Thoracic aorta (tissue), 2 donors: ENCODE data around the gene SPACA4. TPM values are rescaled to one million over a fixed set of nuclear protein-coding genes. Genes with fewer than 3 reads are reported as not detected.

Experiments used
- ATAC-seq: fragments of 150-250 bp; one replicate; pipeline ENCODE4 v1.8.0; 2017; ENCODE audit warnings: low read depth; ENCODE audit not compliant: insufficient number of reproducible peaks, low FRiP score
- DNase-seq: peaks from one replicate; pipeline ENCODE4 v3.0.0-alpha.2; 2020; ENCODE audit warnings: low spot score
- H3K27ac ChIP-seq, 2 donors: fragments of 200-600 bp; sonication (generic); 1 replicate in 1 of 2; 2 replicates in 1 of 2; pipeline ENCODE4 v1.5.1; 2016; ENCODE audit warnings: mild to moderate bottlenecking in 2 of 2, moderate library complexity in 2 of 2
- H3K27me3 ChIP-seq: fragments of 200-600 bp; sonication (generic); replicated peaks from 2 replicates; pipeline ENCODE4 v1.6.0; 2016; ENCODE audit warnings: mild to moderate bottlenecking; ENCODE audit not compliant: insufficient read depth
- H3K36me3 ChIP-seq: fragments of 200-600 bp; sonication (generic); one replicate; pipeline ENCODE4 v1.5.1; 2016
- H3K4me1 ChIP-seq, 2 donors: fragments of 200-600 bp; sonication (generic); 1 replicate in 1 of 2; 2 replicates in 1 of 2; pipeline versions ENCODE4 v1.5.1 to v1.6.0; 2016; ENCODE audit warnings: low read depth in 2 of 2, mild to moderate bottlenecking in 1 of 2; ENCODE audit not compliant: control insufficient read depth in 1 of 2
- H3K4me3 ChIP-seq: fragments of 200-600 bp; sonication (generic); 2 replicates; pipeline ENCODE4 v1.5.1; 2016; ENCODE audit warnings: mild to moderate bottlenecking
- H3K9me3 ChIP-seq: fragments of 200-600 bp; sonication (generic); 2 replicates; pipeline ENCODE4 v1.5.1; 2016
- total RNA-seq, 2 donors: library from RNA; depleted of rRNA; stranded (reverse); fragments of >200 nt; gene quantifications; one replicate each; pipeline versions ENCODE4 v1.1.0 to v1.2.3, GENCODE V29; 2016
- TF ChIP-seq, protein P1 (sequence below): fragments of 200-600 bp; sonication (generic); IDR thresholded peaks from one replicate; pipeline ENCODE4 v1.5.1; 2019; ENCODE audit warnings: antibody characterized with exemption

SPACA4 gene
- total RNA-seq, 2 donors from 2014 or later: not detected

DNA sequence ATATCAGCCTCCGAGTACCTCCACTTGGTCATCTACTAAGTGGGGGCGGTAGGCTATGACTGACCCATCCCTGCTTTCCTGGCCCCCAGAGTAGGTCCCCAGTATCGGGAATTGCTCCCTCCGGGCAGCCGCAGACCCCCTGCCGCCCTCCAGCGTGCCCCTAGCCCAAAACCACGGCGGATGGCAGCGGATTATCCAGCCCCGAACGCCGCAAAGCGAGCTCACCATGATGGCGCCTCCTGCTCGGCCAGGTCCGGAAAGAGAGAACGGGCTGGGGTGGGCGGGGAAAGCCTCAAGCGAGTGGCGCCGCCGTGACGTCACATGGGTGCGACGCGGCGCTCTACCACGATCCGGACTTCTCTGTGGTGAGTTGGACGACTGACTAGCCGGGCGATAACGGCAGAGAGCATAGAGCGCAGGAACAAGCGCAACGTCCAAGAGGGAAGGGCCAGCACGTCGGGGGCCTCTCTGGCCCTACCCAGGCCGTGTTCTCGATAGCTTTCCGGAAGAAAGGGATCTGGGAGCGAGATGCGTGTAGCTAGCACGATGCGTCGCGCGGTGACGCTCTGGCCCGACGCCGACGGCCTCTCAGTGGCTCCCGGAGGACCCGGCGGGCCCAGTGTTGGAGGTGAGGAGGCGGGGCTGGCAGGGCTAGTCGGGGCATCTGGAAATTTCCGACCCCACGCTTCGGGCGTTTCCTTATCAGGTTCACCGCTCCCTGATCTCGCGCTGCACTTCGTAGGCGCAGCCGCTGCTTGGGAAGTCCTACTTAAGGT, 12.6 kb downstream of the SPACA4 start, which contains the start of the genes RPL18 and SPHK2:
Gene RPL18 (minus strand): TSS at position 263 of the 776 bp plus-strand sequence. CDS start 35 bp downstream, at position 228.
Gene SPHK2 (plus strand): TSS at position 591 of the 776 bp plus-strand sequence. CDS start 1,009 bp downstream, outside the sequence.
- DNase-seq: peak; percentile 93
- Histone ChIP-seq H3K9me3 (no peaks in the 10 kb centered on the region), H3K4me3 (peak within 1 kb of the TSS; percentile 95), H3K4me1 (peaks cover 27 to 49% of the 10 kb centered on the region in 2 donors), H3K27me3 (no peaks in the 10 kb centered on the region), H3K36me3 (peaks cover 23% of the 10 kb centered on the region), H3K27ac (peak within 1 kb of the TSS; percentile 93 to 97)
- TF ChIP-seq, protein P1, sequence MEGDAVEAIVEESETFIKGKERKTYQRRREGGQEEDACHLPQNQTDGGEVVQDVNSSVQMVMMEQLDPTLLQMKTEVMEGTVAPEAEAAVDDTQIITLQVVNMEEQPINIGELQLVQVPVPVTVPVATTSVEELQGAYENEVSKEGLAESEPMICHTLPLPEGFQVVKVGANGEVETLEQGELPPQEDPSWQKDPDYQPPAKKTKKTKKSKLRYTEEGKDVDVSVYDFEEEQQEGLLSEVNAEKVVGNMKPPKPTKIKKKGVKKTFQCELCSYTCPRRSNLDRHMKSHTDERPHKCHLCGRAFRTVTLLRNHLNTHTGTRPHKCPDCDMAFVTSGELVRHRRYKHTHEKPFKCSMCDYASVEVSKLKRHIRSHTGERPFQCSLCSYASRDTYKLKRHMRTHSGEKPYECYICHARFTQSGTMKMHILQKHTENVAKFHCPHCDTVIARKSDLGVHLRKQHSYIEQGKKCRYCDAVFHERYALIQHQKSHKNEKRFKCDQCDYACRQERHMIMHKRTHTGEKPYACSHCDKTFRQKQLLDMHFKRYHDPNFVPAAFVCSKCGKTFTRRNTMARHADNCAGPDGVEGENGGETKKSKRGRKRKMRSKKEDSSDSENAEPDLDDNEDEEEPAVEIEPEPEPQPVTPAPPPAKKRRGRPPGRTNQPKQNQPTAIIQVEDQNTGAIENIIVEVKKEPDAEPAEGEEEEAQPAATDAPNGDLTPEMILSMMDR: no peak
- ATAC-seq: peak; percentile 82

DNA sequence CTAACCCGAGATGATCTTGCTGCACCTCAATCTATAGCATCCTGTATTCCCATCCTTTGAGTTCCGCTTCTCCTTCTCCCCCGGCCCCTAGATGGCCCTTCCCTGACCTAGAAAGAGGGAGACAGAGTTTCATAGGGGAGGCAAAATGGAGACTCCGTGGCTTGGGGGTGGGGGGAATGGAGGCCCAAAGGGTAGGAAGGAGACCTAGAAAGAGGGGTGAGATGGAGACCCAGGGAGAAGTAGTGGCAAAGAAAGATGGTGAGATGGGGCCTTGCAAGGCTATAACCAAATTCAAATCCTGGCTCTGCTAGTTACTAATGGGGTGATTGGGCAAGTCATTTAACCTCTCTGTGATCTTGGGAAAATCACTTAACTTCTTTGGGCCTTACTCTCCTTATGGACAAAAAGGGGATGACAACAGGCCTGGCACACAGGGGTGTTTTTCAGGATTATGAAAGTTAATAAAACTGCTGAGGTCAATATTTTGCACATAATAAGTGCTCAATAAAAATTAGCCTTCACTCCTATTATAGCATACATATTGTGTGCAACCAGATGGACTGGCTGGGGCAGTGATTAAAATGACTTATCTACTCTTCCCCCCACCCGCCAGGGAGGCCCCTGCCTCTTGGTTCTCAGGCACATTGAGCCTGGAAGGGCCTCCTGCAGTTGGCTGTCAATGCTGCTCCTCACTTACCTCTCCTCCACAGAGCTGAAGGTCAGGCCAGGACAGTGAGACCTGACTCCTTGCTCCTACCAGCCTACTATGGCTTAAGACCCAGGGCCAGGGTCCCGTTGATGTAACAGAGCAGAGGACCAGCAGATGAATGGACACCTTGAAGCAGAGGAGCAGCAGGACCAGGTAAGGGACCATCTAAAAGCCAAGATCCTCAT, 13.4 kb downstream of the SPACA4 start:
- Histone ChIP-seq H3K36me3 (peaks cover 19% of the 10 kb centered on the region), H3K4me3 (peak overlapping the region; percentile 95), H3K4me1 (peaks cover 33 to 56% of the 10 kb centered on the region in 2 donors), H3K9me3 (no peaks in the 10 kb centered on the region), H3K27ac (peak overlapping the region; percentile 93 to 97), H3K27me3 (no peaks in the 10 kb centered on the region)
- DNase-seq (no peak), ATAC-seq (no peak)
- TF ChIP-seq, protein P1: peak; percentile 6

DNA sequence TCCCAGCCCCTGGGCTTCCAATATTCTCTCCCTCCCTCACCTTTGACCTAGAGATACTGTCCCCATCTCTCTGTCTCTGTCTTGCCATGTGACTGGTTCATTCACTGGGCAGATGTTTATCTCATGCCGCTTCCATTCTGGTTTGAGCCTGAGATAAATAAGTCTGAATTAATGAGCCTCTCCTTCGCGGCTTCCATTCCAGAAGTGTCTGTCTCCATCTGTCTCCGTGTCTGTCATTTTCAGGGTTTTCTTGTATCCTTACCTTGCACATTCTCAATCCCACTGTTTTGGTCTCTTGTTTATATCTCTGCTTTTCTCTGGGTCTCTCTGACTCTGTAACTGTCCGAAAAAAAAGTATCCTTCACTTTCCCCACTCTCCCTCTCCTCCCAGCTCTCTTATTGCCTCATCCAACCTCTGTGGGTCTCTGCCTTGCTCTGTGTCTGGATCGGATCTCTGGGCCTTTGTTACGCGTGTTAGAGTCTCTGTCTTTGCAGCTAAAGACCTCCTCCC, 17.1 kb downstream of the SPACA4 start:
- Histone ChIP-seq H3K4me1 (peaks cover 20 to 38% of the 10 kb centered on the region in 2 donors), H3K27me3 (no peaks in the 10 kb centered on the region), H3K27ac (peak overlapping the region; percentile 68 to 80), H3K4me3 (peak overlapping the region; percentile 82), H3K9me3 (no peaks in the 10 kb centered on the region), H3K36me3 (peaks cover 3% of the 10 kb centered on the region)
- ATAC-seq (no peak), DNase-seq (no peak)
- TF ChIP-seq, protein P1: no peak

DNA sequence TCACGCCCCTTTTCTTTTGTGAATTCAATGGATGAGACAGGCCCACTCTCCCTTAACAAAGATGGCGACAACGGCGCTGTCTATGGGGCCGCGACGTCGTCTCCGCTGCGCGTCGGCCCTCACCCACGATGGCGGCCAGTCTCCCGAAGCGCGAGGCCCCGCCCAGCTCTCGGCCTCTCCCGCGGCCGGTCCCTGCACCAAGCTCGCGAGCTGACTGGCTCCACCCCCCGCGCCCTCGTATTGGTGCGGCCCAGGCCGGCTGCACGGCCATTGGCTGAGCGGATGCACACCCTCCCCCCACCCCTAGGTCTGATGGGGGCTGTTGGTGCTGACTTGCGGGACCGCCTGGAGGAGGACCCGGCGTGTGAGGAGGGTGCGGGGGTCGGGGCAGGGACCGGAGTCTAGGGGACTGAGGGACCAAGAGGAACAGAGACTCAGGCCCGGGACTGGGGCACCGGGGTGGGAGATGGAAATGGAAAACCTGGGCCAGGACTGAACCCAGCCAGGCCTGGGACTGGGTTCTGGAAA, 17.6 kb downstream of the SPACA4 start:
- TF ChIP-seq, protein P1: no peak
- Histone ChIP-seq H3K9me3 (no peaks in the 10 kb centered on the region), H3K4me1 (peaks cover 20 to 38% of the 10 kb centered on the region in 2 donors), H3K27me3 (no peaks in the 10 kb centered on the region), H3K27ac (peak overlapping the region; percentile 68 to 80), H3K36me3 (peaks cover 3% of the 10 kb centered on the region), H3K4me3 (peak overlapping the region; percentile 82)
- ATAC-seq: peak; percentile 53
- peak; percentile 90 for DNase-seq
